Stimulated activated CD4-positive, alpha-beta T cell treated with anti-CD3 and anti-CD28 coated beads, Interleukin-2, amount 100 ng/mL, for 48 hours (primary cell): ENCODE data around the gene DTX3.
"Not testable (repeated sequence)": the region's sequence is repeated elsewhere in the genome, so short reads cannot be mapped to it uniquely, and the experiment has no call there.

Source experiments
- DNase-seq, 2 donors: peaks; one replicate each; pipeline ENCODE4 v3.0.0-alpha.2; 2020

Gene DTX3

DNA sequence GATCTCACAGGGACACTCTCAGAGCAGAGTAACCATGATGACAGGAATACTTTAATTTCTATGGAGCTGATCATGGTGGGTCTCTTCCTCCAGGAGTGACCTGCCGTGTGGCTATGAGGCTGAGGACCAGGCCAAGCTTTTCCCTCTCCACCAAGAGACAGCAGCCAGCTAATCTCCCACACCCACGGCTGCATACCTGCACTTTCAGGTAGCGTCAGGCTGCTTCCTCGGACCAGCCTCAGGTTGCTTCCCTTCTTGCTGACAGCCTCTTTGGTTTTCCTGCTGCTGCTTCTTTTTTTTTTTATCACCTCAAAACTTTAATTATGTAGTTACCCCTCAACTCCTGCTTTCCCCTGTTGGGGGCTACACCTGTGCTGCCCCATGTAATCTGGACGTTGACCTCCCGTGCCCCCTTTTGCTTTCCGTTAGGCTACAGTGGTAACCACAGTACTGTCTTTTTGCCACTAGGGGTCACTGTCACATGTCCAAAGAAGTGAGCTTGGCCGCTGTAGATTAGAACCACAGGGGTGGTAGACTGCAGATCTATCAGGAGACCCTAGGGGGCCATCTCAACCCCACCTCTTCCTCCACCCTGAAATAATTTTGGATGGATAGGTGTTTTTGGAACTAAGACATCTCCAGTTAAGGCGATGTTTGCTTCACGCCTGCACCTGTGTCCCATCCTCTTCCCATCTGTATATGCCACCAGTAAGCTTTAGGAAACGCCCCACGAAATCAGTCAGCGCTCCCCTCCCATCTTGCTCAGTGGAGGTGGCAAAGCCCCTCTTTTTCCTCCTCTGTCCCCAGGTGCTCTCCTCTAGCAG lies 21.4 kb upstream of the DTX3 start:
- DNase-seq: peak; percentile 49 to 65

DNA sequence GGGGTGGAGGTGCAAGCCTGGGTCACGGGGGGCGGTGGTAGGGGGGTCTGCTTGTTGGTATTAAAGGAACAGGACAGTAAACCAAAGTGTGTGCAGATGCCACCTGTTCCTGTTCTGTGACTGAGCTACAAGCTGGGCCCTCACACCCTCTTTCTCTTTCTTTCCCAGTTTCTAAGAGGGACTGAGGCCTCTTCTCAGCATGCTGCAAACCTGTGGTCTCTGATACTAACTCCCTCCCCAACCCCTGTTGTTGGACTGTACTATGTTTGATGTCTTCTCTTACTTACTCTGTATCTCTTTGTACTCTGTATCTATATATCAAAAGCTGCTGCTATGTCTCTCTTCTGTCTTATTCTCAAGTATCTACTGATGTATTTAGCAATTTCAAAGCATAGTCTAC lies 20.6 kb upstream of the DTX3 start:
- DNase-seq: no peak

DNA sequence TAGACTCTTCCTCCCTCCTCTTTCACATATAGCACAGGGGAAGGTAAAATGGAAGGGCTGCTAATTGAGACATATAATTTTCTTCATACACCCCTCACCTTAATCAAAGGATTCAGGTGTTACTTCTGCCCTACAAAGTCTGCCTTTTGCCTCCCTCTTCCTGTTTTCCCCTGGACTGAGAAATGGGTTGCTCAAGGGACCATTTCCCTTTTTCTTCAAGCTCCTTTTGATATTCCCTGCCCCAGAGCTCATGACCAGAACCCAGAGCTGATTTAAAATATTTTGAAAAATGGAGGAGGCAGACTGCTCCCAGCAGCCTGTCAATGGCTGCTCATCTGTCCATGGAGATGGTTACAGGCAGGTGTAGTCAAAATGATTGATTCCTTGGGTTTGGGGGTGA lies 19.9 kb upstream of the DTX3 start:
- no peak for DNase-seq

DNA sequence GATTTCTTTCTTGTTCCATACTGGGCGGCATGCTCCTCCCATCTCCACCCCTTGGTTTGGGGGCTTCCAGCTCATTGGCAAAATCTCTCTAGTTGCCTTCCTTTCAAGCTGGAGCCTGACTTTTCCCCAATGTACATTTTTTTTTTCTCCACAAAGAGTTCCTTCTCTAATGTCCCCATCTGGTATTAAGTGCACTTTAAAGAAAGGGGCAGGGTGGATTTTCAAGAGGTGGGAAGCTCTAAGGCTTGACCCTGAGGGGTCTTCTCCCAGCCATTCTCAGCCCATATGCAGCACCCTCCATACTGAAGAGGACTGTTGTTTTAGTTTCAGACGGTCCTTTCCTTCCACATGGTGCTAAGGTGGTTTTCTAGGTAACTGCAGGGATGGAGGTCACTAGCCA lies 19.5 kb upstream of the DTX3 start:
- DNase-seq: no peak

DNA sequence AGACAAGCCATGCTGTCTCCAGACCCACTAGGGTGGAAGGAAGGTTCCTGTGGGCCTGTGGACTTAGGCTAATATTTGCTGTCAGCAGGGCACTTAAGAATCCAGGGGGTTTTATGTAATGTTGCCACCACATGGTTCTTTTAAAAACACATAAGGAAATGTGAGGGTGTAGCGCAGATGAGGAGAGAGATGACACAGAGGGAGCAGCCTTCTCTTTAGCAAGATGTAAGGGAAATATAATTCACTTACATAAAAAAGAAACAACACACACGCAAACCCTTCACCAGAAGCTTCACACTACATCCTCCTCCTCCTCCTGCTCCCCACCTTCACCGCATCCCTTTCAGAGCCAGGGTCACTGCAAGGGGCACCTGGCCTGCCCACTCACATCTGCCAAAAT lies 18.5 kb upstream of the DTX3 start:
- no peak for DNase-seq

DNA sequence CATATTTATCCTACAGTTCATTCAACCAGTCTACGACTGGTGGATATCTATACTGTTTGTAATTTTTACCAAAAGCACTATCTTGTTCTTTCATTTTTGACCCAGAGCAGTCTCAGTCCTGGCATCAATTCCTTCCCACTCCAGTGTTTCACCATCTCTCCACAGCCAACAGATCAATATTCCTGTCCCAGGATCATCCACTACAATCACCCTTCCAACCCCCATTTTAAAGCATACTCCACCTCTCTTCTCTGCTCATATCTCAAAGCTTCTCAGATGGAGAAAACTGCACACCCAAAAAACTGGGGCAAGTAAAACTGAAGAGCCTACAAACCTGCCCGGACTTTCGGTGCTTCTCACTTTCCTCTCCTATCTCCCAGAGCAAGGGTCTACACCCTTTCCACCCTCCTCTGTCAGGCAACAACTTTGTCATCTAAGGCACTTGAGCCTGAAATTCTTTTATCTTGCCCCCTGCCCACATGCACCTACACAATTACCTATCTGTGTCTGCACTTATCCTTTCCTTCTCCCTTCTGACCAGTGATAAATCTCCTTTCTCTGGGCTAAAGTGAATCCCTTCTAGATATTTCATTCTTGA lies 17.7 kb upstream of the DTX3 start:
- DNase-seq: no peak

DNA sequence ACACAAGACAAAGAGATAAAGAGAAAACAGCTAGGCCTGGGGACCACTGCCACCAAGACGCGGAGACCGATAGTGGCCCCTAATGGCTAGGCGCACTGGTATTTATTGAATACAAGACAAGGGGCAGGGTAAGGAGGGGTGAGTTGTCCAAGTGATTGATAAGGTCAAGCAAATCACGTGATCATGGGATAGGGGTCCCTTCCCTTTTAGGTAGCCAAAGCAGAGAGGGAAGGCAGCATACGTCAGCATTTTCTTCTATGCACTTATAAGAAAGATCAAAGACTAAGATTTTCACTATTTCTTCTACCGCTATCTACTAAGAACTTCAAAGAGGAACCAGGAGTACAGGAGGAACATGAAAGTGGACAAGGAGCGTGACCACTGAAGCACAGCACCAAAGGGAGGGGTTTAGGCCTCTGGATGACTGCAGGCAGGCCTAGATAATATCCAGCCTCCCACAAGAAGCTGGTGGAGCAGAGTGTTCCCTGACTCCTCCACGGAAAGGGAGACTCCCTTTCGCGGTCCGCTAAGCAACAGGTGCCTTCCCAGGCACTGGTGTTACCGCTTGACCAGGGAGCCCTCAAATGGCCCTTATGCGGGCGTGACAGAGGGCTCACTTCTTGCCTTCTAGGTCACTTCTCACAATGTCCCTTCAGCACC lies 15.5 kb upstream of the DTX3 start:
- not testable (repeated sequence) for DNase-seq

DNA sequence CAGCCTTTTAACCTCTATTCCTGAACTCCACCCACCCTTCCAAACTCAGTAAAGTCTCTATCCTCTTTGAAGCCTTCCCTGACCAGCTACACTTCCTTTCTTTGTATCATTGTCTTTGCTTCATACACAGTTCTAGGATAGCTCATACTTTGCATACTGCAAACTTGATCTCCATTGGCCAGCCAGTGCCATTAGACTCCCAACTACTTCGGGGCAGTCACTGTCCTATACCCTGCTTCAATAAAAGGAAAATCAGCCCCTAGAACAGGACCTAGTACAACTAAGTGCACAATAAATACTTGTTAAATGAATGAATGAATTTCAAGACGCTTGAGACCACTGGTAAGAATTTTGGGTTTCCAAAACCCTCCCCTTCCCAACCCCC lies 14.2 kb upstream of the DTX3 start:
- DNase-seq: no peak

DNA sequence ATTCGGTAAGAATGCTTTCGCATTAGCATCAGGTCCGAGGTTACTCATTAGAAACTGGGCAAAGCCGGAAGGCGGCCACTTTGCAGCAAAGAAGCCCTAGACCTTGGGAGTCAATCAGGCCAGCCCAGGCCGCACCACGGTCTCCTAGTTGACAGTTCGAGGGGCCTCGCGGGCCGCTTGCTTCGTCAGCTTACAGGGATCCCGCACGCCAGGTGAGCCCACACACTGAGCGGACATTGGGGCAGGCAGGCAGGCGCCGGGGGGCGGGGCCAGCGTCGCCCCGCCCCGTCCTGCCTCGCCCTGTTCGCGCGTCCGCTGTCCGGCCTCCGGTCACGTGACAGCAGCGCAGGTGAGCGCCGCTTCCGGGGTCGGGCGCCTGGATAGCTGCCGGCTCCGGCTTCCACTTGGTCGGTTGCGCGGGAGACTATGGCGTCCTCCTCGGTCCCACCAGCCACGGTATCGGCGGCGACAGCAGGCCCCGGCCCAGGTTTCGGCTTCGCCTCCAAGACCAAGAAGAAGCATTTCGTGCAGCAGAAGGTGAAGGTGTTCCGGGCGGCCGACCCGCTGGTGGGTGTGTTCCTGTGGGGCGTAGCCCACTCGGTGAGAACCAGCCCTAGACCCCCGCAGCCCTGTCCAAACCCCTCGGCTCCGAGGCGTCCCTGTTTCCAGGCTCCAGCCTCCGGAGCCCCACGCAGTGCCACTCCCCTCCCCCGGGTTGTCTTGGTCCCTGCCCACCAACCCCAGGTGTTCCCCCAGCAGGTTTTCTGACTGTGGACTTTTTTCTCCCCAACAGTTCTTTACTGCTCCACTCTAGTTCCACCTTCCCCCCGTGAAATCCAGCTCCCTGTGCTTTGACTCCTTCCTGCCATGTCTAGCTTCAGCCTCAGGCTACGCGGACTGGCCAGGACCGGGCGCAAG lies 13.5 kb upstream of the DTX3 start, which contains the start of gene PIP4K2C:
Gene PIP4K2C (plus strand): TSS at position 329 of the 918 bp plus-strand sequence. CDS start 98 bp downstream, at position 427.
- peak; percentile 71 to 76 for DNase-seq

DNA sequence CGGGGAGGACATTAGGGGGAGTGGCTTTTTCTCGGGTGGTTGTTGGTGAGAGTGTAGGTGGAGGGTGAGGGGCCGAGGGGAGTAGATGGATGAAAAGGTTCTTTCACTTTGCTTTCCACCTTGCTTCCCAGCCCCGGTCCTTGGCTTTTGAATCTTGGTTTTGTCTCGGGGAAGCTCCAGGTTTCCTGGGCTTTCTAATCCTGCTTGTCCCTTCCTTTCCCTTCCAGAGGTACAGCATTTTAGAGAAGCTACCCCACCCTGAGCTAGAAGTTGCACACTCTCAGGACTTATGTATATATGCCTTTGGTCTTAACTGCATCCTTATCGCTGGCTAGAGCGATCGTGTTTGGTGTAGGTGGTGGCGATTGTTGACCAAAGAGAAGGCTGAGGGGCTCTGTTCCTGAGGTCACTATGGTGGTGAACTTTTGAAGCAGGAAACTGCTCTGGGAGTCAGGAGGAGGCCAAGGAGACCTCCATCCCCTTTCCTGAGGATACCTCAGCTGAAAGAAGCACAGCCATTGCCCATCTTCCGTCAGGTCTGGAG lies 12.8 kb upstream of the DTX3 start:
- no peak for DNase-seq

DNA sequence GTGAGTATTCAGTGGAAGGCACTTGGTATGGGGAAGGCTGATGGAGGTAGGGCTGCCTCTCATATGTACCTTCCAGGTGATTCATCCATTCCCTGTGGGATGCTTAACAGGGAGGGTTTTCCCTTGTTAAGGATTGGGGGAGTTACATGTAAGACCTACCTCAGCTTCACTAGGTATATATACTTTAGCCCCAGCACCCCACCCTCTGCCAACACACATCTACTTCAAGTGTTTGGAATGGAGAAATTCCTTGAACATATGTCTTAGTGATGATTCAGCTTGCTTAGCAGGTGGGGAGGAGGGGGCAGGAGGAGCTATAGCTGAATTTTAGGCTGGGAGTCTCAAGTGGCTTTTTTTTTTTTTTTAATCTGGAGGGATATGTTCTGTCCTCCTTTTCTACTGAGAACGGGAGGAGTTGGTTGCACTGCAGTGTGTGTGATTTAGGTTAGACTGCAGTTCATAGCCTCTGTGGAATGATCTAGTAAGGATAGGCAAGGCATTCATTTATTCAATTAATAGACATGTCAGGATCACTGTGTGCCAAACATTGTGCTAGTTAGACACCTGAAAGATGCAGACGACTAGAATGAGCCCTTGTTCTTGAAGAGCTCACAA lies 12.0 kb upstream of the DTX3 start:
- DNase-seq: no peak

DNA sequence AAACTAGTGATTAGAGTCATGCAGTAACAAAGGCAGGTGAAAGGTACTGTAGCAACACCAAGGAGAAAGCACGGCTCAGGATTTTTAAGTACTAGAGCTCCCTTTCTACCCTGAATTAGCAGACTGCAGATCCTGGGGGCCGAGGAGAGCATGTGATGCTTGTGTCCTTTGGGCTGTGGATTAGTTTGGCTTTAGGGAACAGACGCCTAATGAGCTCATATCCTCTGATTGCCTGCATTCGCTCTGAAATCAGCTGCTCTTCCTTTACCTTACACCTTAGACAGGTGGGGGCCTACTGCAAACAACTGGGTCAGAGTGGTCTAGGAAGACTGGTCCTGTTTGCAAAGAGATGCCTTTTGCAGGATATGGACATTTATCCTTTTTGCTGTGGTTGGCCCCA lies 11.4 kb upstream of the DTX3 start:
- DNase-seq: no peak

DNA sequence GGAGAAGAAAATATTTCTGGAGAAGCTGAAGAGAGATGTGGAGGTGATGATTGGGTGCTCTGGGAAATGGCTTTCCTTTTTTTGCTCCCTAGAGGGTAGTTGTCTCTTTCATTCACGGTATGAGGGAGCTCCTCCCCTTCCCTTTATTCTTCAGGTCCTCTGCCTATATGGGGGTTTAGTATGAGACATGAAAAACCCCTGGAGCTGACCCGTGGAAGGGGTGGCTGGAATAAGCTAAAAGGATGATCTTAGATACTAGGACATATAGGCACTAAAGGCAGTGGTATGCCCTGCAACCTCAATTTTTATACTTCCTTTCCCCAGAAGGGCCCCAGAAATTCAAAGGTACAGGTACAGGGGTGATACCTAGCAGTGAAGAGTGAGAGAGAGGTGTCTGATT lies 4.2 kb upstream of the DTX3 start:
- DNase-seq: no peak

DNA sequence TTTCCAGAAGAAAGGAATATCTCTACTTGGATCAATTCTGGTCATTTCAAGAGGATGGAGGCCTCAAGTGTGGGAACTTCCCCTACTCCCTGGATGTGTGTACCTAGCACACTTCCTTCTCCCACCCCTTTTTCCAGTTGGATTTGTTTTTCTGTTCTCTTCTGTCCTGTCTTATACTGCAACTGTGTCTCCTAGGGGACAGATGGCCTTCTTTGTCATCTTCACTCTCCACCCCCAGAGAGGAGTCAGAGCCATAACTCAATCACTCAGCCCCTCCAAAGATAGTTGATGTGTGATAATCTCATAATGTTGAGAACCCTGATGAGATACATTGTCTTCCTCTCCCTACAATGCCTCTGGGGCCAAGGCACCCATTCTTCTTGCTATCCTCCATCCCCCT lies 2.1 kb upstream of the DTX3 start:
- DNase-seq: no peak

DNA sequence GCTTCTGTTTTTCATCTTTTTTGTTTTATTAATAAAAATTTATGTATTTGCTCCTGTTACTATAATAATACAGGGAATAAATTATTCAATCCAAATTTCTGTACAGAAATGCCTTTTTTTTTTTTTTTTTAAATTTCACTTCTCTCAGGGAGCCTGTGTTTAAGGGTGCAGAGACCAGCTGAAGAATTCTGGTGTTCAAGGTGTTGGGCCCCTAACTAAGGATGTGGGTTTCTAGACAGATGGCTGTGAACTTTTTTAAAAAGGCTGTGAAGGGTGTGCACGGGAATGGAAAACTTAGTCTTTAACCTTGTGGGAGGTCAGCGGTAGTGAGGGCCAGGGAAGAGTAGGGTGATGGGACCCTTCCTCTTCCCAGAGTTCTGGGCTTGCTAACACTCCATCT lies 1.3 kb upstream of the DTX3 start:
- no peak for DNase-seq

DNA sequence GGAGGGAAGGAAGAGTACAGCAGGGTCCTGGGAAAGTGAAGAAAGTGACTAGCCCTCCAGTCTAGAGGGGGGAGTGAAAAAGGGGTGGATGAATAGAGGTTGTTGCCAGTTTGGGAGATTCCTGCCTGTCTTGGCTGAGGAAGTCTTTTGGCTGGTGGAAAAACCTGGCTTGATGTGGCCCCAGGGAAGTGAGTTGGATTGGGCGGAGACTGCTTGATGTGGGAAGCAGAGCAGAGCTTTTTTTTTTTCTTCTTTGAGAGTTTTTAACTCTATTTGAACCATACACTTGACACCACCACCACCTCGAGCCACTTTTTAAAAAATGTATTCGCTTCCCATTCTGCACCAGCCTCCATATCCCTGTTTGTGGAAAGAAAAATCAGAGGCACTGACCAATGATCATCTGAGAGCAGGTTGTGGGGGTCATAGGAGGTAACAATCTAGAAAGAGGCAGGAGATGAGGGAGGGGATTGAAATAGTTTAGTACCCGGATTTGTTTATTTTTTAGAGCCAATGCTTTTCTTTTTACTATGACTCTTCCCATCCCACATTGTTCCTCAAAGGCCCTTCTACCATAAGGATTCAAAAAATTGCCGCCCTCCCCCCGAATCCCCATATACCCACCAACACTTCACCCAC lies 690 bp upstream of the DTX3 start:
- DNase-seq: no peak

DNA sequence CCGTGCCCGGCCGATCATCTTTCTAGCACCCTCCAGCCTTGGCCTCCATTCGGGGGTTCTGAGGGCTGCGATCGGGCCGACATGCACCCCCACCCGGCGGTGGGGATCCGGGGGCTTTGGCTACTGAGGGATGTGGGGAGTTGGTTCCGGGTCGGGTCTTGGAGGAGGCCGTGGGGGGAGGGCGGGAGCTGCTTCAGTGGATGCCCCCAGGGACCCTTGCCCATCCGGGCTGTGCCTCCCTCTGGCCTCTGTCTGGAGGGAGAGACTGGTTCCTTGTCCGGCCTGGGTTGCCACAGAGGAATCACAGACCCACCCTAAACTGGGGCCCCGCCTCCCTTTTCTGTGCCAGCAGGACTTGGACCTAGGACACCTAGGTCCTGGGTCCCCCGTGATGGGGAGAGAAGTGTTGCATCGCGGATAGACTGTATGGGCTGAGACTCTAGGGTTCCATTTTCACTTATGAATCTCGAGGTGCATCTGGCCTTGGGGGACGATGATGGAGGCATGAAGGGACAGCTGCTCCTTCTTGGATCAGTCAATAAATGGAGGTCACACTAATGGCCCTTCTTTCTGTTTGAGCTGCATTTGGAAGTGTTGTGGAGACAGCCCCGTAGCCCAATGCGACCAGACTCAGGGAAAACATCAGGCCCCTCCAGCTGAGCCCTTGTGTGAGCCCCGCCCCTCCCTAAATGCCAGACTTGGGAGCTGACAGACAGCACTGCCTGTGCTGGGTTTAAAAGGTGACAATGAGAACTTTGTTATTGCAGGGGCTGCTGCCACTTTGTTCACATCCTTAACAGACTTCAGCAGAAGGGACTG lies 577 bp downstream of the DTX3 start:
- no peak for DNase-seq

DNA sequence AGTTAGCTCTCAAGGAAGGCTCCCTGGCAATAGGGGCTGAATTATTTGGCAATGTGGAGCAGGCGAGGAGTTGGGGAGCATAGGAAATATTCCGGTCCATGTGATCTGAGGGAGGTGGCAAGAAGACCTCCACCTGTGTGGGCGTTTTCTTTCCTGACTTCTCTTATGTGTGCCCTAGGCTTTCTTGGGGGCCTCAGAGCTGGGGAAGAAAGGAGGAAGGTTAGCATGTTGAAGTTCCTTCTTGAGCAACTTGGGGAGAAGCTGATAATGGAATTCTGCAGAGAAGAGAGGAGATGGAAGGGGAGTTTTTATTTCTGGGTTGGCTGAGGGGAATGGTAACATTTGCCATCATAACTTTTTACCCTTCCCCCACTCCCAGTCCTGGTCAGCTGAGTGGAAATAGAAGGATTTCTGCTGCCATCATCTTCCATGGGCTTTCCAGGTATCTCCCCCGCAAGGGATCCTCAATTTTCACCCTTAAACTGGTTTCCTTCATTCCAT lies 1.2 kb downstream of the DTX3 start:
- no peak for DNase-seq

DNA sequence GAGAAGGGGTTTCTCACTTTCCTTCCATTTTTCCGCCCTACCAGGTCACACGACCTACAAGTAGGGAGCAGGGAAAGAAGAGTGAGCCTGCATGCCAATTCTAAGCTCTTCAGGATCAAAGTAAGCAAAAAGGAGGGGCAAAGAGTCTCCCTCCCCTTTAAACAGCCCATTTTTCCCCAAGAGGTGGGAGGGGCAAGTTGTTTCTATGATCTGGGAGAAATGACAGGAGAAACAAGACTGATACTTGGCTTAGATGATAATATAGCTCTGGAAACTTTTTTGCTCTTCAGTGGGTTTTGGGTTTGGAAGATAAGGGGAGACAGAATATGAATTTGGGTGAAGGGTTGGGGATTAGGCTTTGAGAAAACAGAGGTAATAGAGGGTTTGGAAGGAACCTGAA lies 1.8 kb downstream of the DTX3 start:
- DNase-seq: no peak

DNA sequence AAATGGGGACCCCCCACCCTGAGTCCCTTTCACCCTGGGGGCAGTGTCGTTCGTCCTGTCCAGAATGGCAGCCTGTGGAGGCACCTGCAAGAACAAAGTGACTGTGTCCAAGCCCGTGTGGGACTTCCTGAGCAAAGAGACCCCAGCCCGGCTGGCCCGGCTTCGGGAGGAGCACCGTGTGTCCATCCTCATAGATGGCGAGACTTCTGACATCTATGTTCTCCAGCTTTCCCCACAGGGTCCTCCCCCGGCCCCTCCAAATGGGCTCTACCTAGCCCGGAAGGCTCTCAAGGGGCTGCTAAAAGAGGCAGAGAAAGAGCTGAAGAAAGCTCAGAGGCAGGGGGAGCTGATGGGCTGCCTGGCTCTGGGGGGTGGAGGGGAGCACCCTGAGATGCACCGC lies 2.2 kb downstream of the DTX3 start:
- DNase-seq: no peak
